Naive thymus-derived CD4-positive, alpha-beta T cell (primary cell): Measurements from ENCODE around the gene TNFSF13. TPM values are rescaled to one million over a fixed set of nuclear protein-coding genes. Genes with fewer than 3 reads are reported as not detected.

Experiments
- ATAC-seq: fragments of 150-1000 bp; cut with Tn5 transposase; 2 replicates; pipeline ENCODE4 v1.10.0; 2021; ENCODE audit warnings: mild to moderate bottlenecking, moderate library complexity
- CTCF ChIA-PET: fragments of 350-600 bp; sonication (Branson Sonifier 250); formaldehyde crosslinking; loops from one replicate; lab custom pipeline; 2021; ENCODE audit warnings: antibody characterized with exemption; lab: Charles Lee
- POLR2A ChIA-PET: fragments of 350-600 bp; sonication (Branson Sonifier 250); formaldehyde crosslinking; loops from one replicate; lab custom pipeline; 2021; ENCODE audit warnings: antibody characterized with exemption, inconsistent platforms; lab: Charles Lee
- DNase-seq, 9 donors: peaks; one replicate each; pipeline versions ENCODE4 v3.0.0 to v3.0.0-alpha.2; 2020 to 2022; ENCODE audit warnings: mixed read lengths in 1 of 9
- H3K27ac ChIP-seq: one replicate; pipeline ENCODE4 v1.7.0; 2013; ENCODE audit warnings: mild to moderate bottlenecking, low read depth, low read length, moderate library complexity
- H3K27me3 ChIP-seq, 2 donors: one replicate each; pipeline ENCODE4 v1.7.0; 2013; ENCODE audit warnings: low read length in 2 of 2, mild to moderate bottlenecking in 2 of 2, moderate library complexity in 2 of 2; ENCODE audit not compliant: control insufficient read depth in 2 of 2, insufficient read depth in 2 of 2
- H3K36me3 ChIP-seq, 3 experiments: 1 replicate in 2 of 3; 2 replicates in 1 of 3; pipeline ENCODE4 v1.7.0; 2013; ENCODE audit warnings: low read length in 3 of 3, mild to moderate bottlenecking in 3 of 3, moderate library complexity in 1 of 3; ENCODE audit not compliant: insufficient read depth in 3 of 3, control insufficient read depth in 2 of 3
- H3K4me1 ChIP-seq, 2 donors: one replicate each; pipeline ENCODE4 v1.7.0; 2013; ENCODE audit warnings: low read length in 2 of 2, mild to moderate bottlenecking in 2 of 2, moderate library complexity in 1 of 2; ENCODE audit not compliant: control insufficient read depth in 2 of 2, insufficient read depth in 2 of 2
- H3K4me3 ChIP-seq: 2 replicates; pipeline ENCODE4 v1.7.0; 2013; ENCODE audit warnings: mild to moderate bottlenecking, low read length
- H3K9me3 ChIP-seq, 3 experiments: 1 replicate in 2 of 3; 2 replicates in 1 of 3; pipeline ENCODE4 v1.7.0; 2013; ENCODE audit warnings: low read length in 3 of 3; ENCODE audit not compliant: control insufficient read depth in 2 of 3
- H3K27ac Mint-ChIP-seq, 9 donors: one replicate each; pipeline ENCODE4 v1.8.0; 2020 to 2022; ENCODE audit warnings: mixed read lengths in 9 of 9, mild to moderate bottlenecking in 8 of 9, moderate library complexity in 5 of 9, inconsistent platforms in 2 of 9
- H3K27me3 Mint-ChIP-seq, 5 donors: one replicate each; pipeline ENCODE4 v1.8.0; 2021 to 2022; ENCODE audit warnings: mixed read lengths in 5 of 5, mild to moderate bottlenecking in 1 of 5
- H3K36me3 Mint-ChIP-seq, 5 donors: one replicate each; pipeline ENCODE4 v1.8.0; 2020 to 2022; ENCODE audit warnings: mixed read lengths in 5 of 5, mild to moderate bottlenecking in 3 of 5, inconsistent platforms in 1 of 5
- H3K4me1 Mint-ChIP-seq, 7 donors: one replicate each; pipeline ENCODE4 v1.8.0; 2020 to 2022; ENCODE audit warnings: mixed read lengths in 7 of 7, mild to moderate bottlenecking in 3 of 7, inconsistent platforms in 1 of 7
- H3K4me3 Mint-ChIP-seq, 10 donors: one replicate each; pipeline ENCODE4 v1.8.0; 2020 to 2022; ENCODE audit warnings: mild to moderate bottlenecking in 10 of 10, mixed read lengths in 10 of 10, moderate library complexity in 6 of 10, inconsistent platforms in 2 of 10
- H3K9me3 Mint-ChIP-seq, 11 donors: one replicate each; pipeline ENCODE4 v1.8.0; 2020 to 2022; ENCODE audit warnings: mixed read lengths in 11 of 11, mild to moderate bottlenecking in 4 of 11, inconsistent platforms in 1 of 11, moderate library complexity in 1 of 11
- intact Hi-C, 2 donors: fragments of 100-400 bp; cut with micrococcal nuclease; formaldehyde crosslinking; loops; one replicate each; pipeline ENCODE4 v1.15.1; 2023
- polyA plus RNA-seq, 2 donors: library from polyadenylated mRNA; unstranded; fragments of 300-500 nt; fragmentation: Illumina TruSeq; gene quantifications; one replicate each; pipeline ENCODE4 v1.2.3, GENCODE V29; 2021
- total RNA-seq, 6 experiments: library from RNA in 5 of 6; stranded (reverse) in 5 of 6; gene quantifications; 1 replicate in 5 of 6; 2 replicates in 1 of 6; pipeline ENCODE4 v1.2.3 and lab custom pipeline; 2021 to 2026

The TNFSF13 gene
- total and polyA plus RNA-seq, 7 experiments from 2014 or later: 1.1 to 45.6 (median 3.2) TPM

- no peaks in the 10 kb centered on the region for H3K9me3 Mint-ChIP-seq
- Histone ChIP-seq H3K4me1 (no peaks in the 10 kb centered on the region), H3K4me3 (no peak overlapping the region), H3K27me3 (no peaks in the 10 kb centered on the region), H3K36me3 (peaks cover 6 to 64% (median 14%) of the 10 kb centered on the region in 3 experiments), H3K9me3 (no peaks in the 10 kb centered on the region), H3K27ac (no peak overlapping the region)
- CTCF ChIA-PET: interaction anchor here (0.7 to 4.4 kb wide), 19 partner anchors 10 to 223 kb away, joined by 3 to 86 read pairs (median 4); partner anchors contain the start of genes CHRNB1, SENP3, SOX15 and TMEM102
- H3K4me3 Mint-ChIP-seq: peak overlapping the region in 1 of 10 donors; percentile 48
- POLR2A ChIA-PET: interaction anchor here (0.8 to 5.3 kb wide), 5 partner anchors 28 to 173 kb away, joined by 3 to 45 read pairs (median 5); partner anchors contain the start of genes POLR2A, SENP3 and ZBTB4
- H3K27me3 Mint-ChIP-seq: no peaks in the 10 kb centered on the region
- H3K27ac Mint-ChIP-seq: peak overlapping the region in 1 of 9 donors; percentile 19
- peaks cover 4 to 30% (median 12%) of the 10 kb centered on the region in 5 donors for H3K36me3 Mint-ChIP-seq
- no peak for ATAC-seq
- H3K4me1 Mint-ChIP-seq: peaks cover 0 to 7% (median 0%) of the 10 kb centered on the region in 7 donors
- no peak for DNase-seq
- intact Hi-C loops: loop anchor here in 1 of 2 donors (5.0 kb wide), 1 partner anchor 34 kb away; the partner anchor contains the start of gene TNFSF12
These were observed 45.6 kb upstream of the TNFSF13 start for GRCh38 chr17:7512824-7513540.

- H3K36me3 ChIP-seq: peaks cover 6 to 54% (median 13%) of the 10 kb centered on the region in 3 experiments
- Mint-ChIP-seq H3K4me3 (no peak overlapping the region), H3K4me1 (peaks cover 0 to 7% (median 0%) of the 10 kb centered on the region in 7 donors), H3K27me3 (no peaks in the 10 kb centered on the region), H3K9me3 (no peaks in the 10 kb centered on the region), H3K27ac (peak overlapping the region in 3 of 9 donors; percentile 22 to 71 (median 30)), H3K36me3 (peaks cover 1 to 26% (median 12%) of the 10 kb centered on the region in 5 donors)
- intact Hi-C loops: loop anchor here (1.0 to 5.0 kb wide), 4 partner anchors 33 to 174 kb away; partner anchors contain the start of genes SENP3 (in 2 of the 2), TNFSF12 (in 1 of the 2) and WRAP53 (in 1 of the 2)
- no peak overlapping the region for H3K27ac ChIP-seq
- ATAC-seq (no peak), DNase-seq (peak in 1 of 9 donors; percentile 9)
- no peaks in the 10 kb centered on the region for H3K27me3 ChIP-seq
- ChIA-PET POLR2A (interaction anchor here (0.6 to 5.3 kb wide), 10 partner anchors 34 to 343 kb away, joined by 3 to 45 read pairs (median 4); partner anchors contain the start of genes SENP3, TMEM102, TP53 and ZBTB4), CTCF (interaction anchor here (0.6 to 4.4 kb wide), 25 partner anchors 9 to 272 kb away, joined by 3 to 86 read pairs (median 3); partner anchors contain the start of genes CHRNB1, MPDU1, SENP3 and SOX15)
- H3K4me3 ChIP-seq: no peak overlapping the region
- H3K9me3 ChIP-seq: no peaks in the 10 kb centered on the region
- no peaks in the 10 kb centered on the region for H3K4me1 ChIP-seq
These were observed 44.6 kb upstream of the TNFSF13 start for GRCh38 chr17:7513850-7514419.

- Histone ChIP-seq H3K9me3 (no peaks in the 10 kb centered on the region), H3K36me3 (peaks cover 5 to 33% (median 6%) of the 10 kb centered on the region in 3 experiments), H3K4me3 (no peak overlapping the region), H3K27me3 (no peaks in the 10 kb centered on the region), H3K4me1 (no peaks in the 10 kb centered on the region), H3K27ac (no peak overlapping the region)
- DNase-seq (no peak), ATAC-seq (no peak)
- ChIA-PET CTCF (interaction anchor here (0.6 to 4.4 kb wide), 9 partner anchors 9 to 171 kb away, joined by 3 to 86 read pairs (median 4); partner anchors contain the start of genes SENP3, TNFSF13, TP53 and WRAP53), POLR2A (interaction anchor here (0.6 to 5.3 kb wide), 6 partner anchors 40 to 91 kb away, joined by 3 to 45 read pairs (median 4); partner anchors contain the start of genes SENP3, SPEM2 and TNFSF13)
- no peaks in the 10 kb centered on the region for H3K9me3 Mint-ChIP-seq
- H3K27ac Mint-ChIP-seq: peak overlapping the region in 3 of 9 donors; percentile 12 to 74 (median 45)
- no peak overlapping the region for H3K4me3 Mint-ChIP-seq
- intact Hi-C loops: no loop called here
- peaks cover 0 to 7% (median 0%) of the 10 kb centered on the region in 7 donors for H3K4me1 Mint-ChIP-seq
- H3K27me3 Mint-ChIP-seq: no peaks in the 10 kb centered on the region
- H3K36me3 Mint-ChIP-seq: peaks cover 0 to 17% (median 6%) of the 10 kb centered on the region in 5 donors
These were observed 42.5 kb upstream of the TNFSF13 start for GRCh38 chr17:7515911-7516610.

GRCh38 chr17:7523033-7523432 is 35.5 kb upstream of the TNFSF13 start:
- intact Hi-C loops: loop anchor here (1.0 to 2.0 kb wide), 5 partner anchors 26 to 165 kb away; partner anchors contain the start of genes SENP3 (in 2 of the 2), TNFSF12 (in 1 of the 2) and WRAP53 (in 1 of the 2)
- ATAC-seq (peak; percentile 64), DNase-seq (peak in 8 of 9 donors; percentile 34 to 58 (median 48))
- no peaks in the 10 kb centered on the region for H3K27me3 ChIP-seq
- peak overlapping the region in 4 of 9 donors; percentile 42 to 84 (median 51) for H3K27ac Mint-ChIP-seq
- H3K9me3 Mint-ChIP-seq: peaks cover 0 to 11% (median 0%) of the 10 kb centered on the region in 11 donors
- peaks cover 3 to 6% (median 5%) of the 10 kb centered on the region in 7 donors for H3K4me1 Mint-ChIP-seq
- H3K36me3 Mint-ChIP-seq: no peaks in the 10 kb centered on the region
- H3K4me3 Mint-ChIP-seq: no peak overlapping the region
- no peaks in the 10 kb centered on the region for H3K36me3 ChIP-seq
- peaks cover 0 to 2% (median 0%) of the 10 kb centered on the region in 5 donors for H3K27me3 Mint-ChIP-seq
- ChIA-PET POLR2A (interaction anchor here (0.6 to 0.9 kb wide), 2 partner anchors 15 to 49 kb away, joined by 3 to 4 read pairs; no protein-coding TSS in a partner anchor), CTCF (interaction anchor here (0.7 to 4.4 kb wide), 9 partner anchors 8 to 64 kb away, joined by 3 to 45 read pairs (median 3); partner anchors contain the start of genes SENP3, TNFSF12 and TNFSF13)
- H3K27ac ChIP-seq: no peak overlapping the region
- no peaks in the 10 kb centered on the region for H3K9me3 ChIP-seq
- H3K4me1 ChIP-seq: no peaks in the 10 kb centered on the region
- H3K4me3 ChIP-seq: no peak overlapping the region

GRCh38 chr17:7528842-7529241 is 29.7 kb upstream of the TNFSF13 start:
- no peak overlapping the region for H3K27ac Mint-ChIP-seq
- intact Hi-C loops: no loop called here
- peaks cover 0 to 33% (median 11%) of the 10 kb centered on the region in 11 donors for H3K9me3 Mint-ChIP-seq
- H3K4me1 Mint-ChIP-seq: no peaks in the 10 kb centered on the region
- H3K27me3 Mint-ChIP-seq: peaks cover 0 to 2% (median 0%) of the 10 kb centered on the region in 5 donors
- ChIA-PET CTCF (no interaction called here), POLR2A (no interaction called here)
- Histone ChIP-seq H3K4me1 (no peaks in the 10 kb centered on the region), H3K4me3 (no peak overlapping the region), H3K36me3 (no peaks in the 10 kb centered on the region), H3K27me3 (no peaks in the 10 kb centered on the region), H3K9me3 (no peaks in the 10 kb centered on the region), H3K27ac (no peak overlapping the region)
- no peak overlapping the region for H3K4me3 Mint-ChIP-seq
- H3K36me3 Mint-ChIP-seq: peaks cover 0 to 7% (median 5%) of the 10 kb centered on the region in 5 donors
- no peak for ATAC-seq
- DNase-seq: no peak
